Natural killer cell (primary cell): Measurements from ENCODE around the gene ZFHX3. TPM values are rescaled to one million over a fixed set of nuclear protein-coding genes. Genes with fewer than 3 reads are reported as not detected.

Experiments used
- ATAC-seq, 3 donors: fragments of 150-1000 bp in 2 of 3; fragments of 200-7000 bp in 1 of 3; cut with Tn5 transposase; 1 replicate in 1 of 3; 2 replicates in 2 of 3; pipeline ENCODE4 v1.10.0; 2021; ENCODE audit warnings: mild to moderate bottlenecking in 2 of 3, moderate library complexity in 2 of 3
- DNase-seq, 2 donors: peaks; one replicate each; pipeline versions ENCODE4 v3.0.0 to v3.0.0-alpha.2; 2013 to 2021; ENCODE audit warnings: mixed read lengths in 1 of 2
- H3K27ac ChIP-seq: one replicate; pipeline ENCODE4 v1.5.1; 2013; ENCODE audit warnings: mild to moderate bottlenecking, low read length
- H3K27me3 ChIP-seq: one replicate; pipeline ENCODE4 v1.6.1; 2013; ENCODE audit warnings: low read length; ENCODE audit not compliant: control insufficient read depth, insufficient read depth
- H3K36me3 ChIP-seq: one replicate; pipeline ENCODE4 v1.6.1; 2013; ENCODE audit warnings: low read length; ENCODE audit not compliant: control insufficient read depth, insufficient read depth
- H3K4me1 ChIP-seq: one replicate; pipeline ENCODE4 v1.6.1; 2013; ENCODE audit warnings: low read length; ENCODE audit not compliant: control insufficient read depth, insufficient read depth
- H3K4me3 ChIP-seq: one replicate; pipeline ENCODE4 v1.5.1; 2013; ENCODE audit warnings: low read length
- H3K9me3 ChIP-seq: one replicate; pipeline ENCODE4 v1.6.1; 2013; ENCODE audit warnings: low read length; ENCODE audit not compliant: control insufficient read depth, insufficient read depth
- H3K27ac Mint-ChIP-seq, 2 donors: one replicate each; pipeline ENCODE4 v1.8.0; 2022; ENCODE audit warnings: mild to moderate bottlenecking in 2 of 2, mixed read lengths in 2 of 2, moderate library complexity in 1 of 2
- H3K27me3 Mint-ChIP-seq, 2 donors: one replicate each; pipeline ENCODE4 v1.8.0; 2022; ENCODE audit warnings: low read depth in 2 of 2, mixed read lengths in 2 of 2
- H3K36me3 Mint-ChIP-seq: one replicate; pipeline ENCODE4 v1.8.0; 2022; ENCODE audit warnings: mixed read lengths
- H3K4me1 Mint-ChIP-seq, 2 donors: one replicate each; pipeline ENCODE4 v1.8.0; 2022; ENCODE audit warnings: mixed read lengths in 2 of 2
- H3K4me3 Mint-ChIP-seq: one replicate; pipeline ENCODE4 v1.8.0; 2022; ENCODE audit warnings: mild to moderate bottlenecking, moderate library complexity, mixed read lengths
- H3K9me3 Mint-ChIP-seq, 2 donors: one replicate each; pipeline ENCODE4 v1.8.0; 2022; ENCODE audit warnings: mixed read lengths in 2 of 2
- CTCF ChIP-seq: fragments of 200-600 bp; IDR thresholded peaks from one replicate; pipeline ENCODE4 v1.8.0; 2022; ENCODE audit warnings: antibody characterized with exemption
- WGBS: methylation state at CpG from one replicate; pipeline ENCODE4 v1.1.7; 2013; ENCODE audit warnings: missing lambda C conversion rate; ENCODE audit not compliant: insufficient coverage; 5-methylcytosine and 5-hydroxymethylcytosine counted together
- intact Hi-C: fragments of 100-400 bp; cut with micrococcal nuclease; formaldehyde crosslinking; loops from one replicate; pipeline ENCODE4 v1.14.2; 2022
- total RNA-seq, 4 donors: library from RNA; stranded (reverse); fragments of 120-200 nt in 1 of 4; gene quantifications; one replicate each; pipeline versions ENCODE4 v1.2.3 to v1.2.4, GENCODE V29; 2013 to 2022

ZFHX3 gene
- total RNA-seq, 3 donors from 2014 or later (not counting 1 experiment from before 2014, with no cell fraction given), result 5.8 to 7.8 (median 7.5) TPM

- peaks cover 7% of the 10 kb centered on the region for H3K36me3 Mint-ChIP-seq
- intact Hi-C loops, result no loop called here
- peaks cover 11% of the 10 kb centered on the region for H3K4me1 ChIP-seq
- no peak overlapping the region for H3K27ac Mint-ChIP-seq
- no peak overlapping the region for H3K4me3 ChIP-seq
- H3K27ac ChIP-seq, result no peak overlapping the region
- H3K4me3 Mint-ChIP-seq, result no peak overlapping the region
- no peaks in the 10 kb centered on the region for H3K36me3 ChIP-seq
- H3K27me3 ChIP-seq, result no peaks in the 10 kb centered on the region
- no peaks in the 10 kb centered on the region for H3K9me3 ChIP-seq
- H3K9me3 Mint-ChIP-seq, result no peaks in the 10 kb centered on the region
- peaks cover 27 to 32% of the 10 kb centered on the region in 2 donors for H3K4me1 Mint-ChIP-seq
- no peak for ATAC-seq
- DNase-seq, result no peak
- no peak for TF ChIP-seq CTCF
- WGBS, result 63% methylated on average over 5 of the region's 10 CpGs
- peaks cover 15 to 30% of the 10 kb centered on the region in 2 donors for H3K27me3 Mint-ChIP-seq
These were observed 6.2 kb upstream of the ZFHX3 start for GRCh38 chr16:73054125-73054484.

GRCh38 chr16:73053364-73054124 is 5.6 kb upstream of the ZFHX3 start:
- no peak overlapping the region for H3K27ac ChIP-seq
- Mint-ChIP-seq H3K4me1 (peaks cover 30 to 35% of the 10 kb centered on the region in 2 donors), H3K27ac (no peak overlapping the region), H3K4me3 (no peak overlapping the region), H3K36me3 (peaks cover 7% of the 10 kb centered on the region), H3K9me3 (no peaks in the 10 kb centered on the region), H3K27me3 (peaks cover 16 to 30% of the 10 kb centered on the region in 2 donors)
- DNase-seq (no peak), ATAC-seq (no peak)
- H3K4me3 ChIP-seq, result no peak overlapping the region
- H3K4me1 ChIP-seq, result peaks cover 14% of the 10 kb centered on the region
- H3K9me3 ChIP-seq, result no peaks in the 10 kb centered on the region
- no peak for TF ChIP-seq CTCF
- H3K36me3 ChIP-seq, result no peaks in the 10 kb centered on the region
- WGBS, result 88% methylated on average over 14 of the region's 16 CpGs
- intact Hi-C loops, result no loop called here
- no peaks in the 10 kb centered on the region for H3K27me3 ChIP-seq

GRCh38 chr16:73053038-73053363 is 5.1 kb upstream of the ZFHX3 start:
- Mint-ChIP-seq H3K36me3 (peaks cover 7% of the 10 kb centered on the region), H3K4me3 (no peak overlapping the region), H3K27me3 (peaks cover 16 to 30% of the 10 kb centered on the region in 2 donors), H3K9me3 (no peaks in the 10 kb centered on the region), H3K27ac (no peak overlapping the region), H3K4me1 (peaks cover 31 to 37% of the 10 kb centered on the region in 2 donors)
- Histone ChIP-seq H3K4me3 (no peak overlapping the region), H3K9me3 (no peaks in the 10 kb centered on the region), H3K36me3 (no peaks in the 10 kb centered on the region), H3K27me3 (no peaks in the 10 kb centered on the region), H3K27ac (no peak overlapping the region), H3K4me1 (peaks cover 17% of the 10 kb centered on the region)
- intact Hi-C loops, result no loop called here
- ATAC-seq (no peak), DNase-seq (no peak)
- WGBS, result 95% methylated on average over 4 of the region's 4 CpGs
- no peak for TF ChIP-seq CTCF

- no peaks in the 10 kb centered on the region for H3K9me3 Mint-ChIP-seq
These were observed 4.6 kb upstream of the ZFHX3 start for GRCh38 chr16:73052576-73052975.

More at GRCh38 chr16:73052576-73052975, 4.6 kb upstream of the ZFHX3 start:
- H3K4me3 ChIP-seq, result no peak overlapping the region
- ATAC-seq (no peak), DNase-seq (no peak)
- WGBS, result 96% methylated on average over 9 of the region's 9 CpGs
- H3K9me3 ChIP-seq, result no peaks in the 10 kb centered on the region
- no peak overlapping the region for H3K27ac Mint-ChIP-seq
- no peak overlapping the region for H3K4me3 Mint-ChIP-seq
- H3K27ac ChIP-seq, result no peak overlapping the region
- H3K27me3 Mint-ChIP-seq, result peaks cover 16 to 30% of the 10 kb centered on the region in 2 donors
- peaks cover 7% of the 10 kb centered on the region for H3K36me3 Mint-ChIP-seq
- intact Hi-C loops, result no loop called here
- H3K4me1 ChIP-seq, result peaks cover 18% of the 10 kb centered on the region
- H3K36me3 ChIP-seq, result no peaks in the 10 kb centered on the region
- no peaks in the 10 kb centered on the region for H3K27me3 ChIP-seq
- peaks cover 31 to 37% of the 10 kb centered on the region in 2 donors for H3K4me1 Mint-ChIP-seq
- TF ChIP-seq CTCF, result no peak
